HL-60 (cell line): ENCODE data around the gene IL12B.

ENCODE experiments used
- CTCF ChIP-seq: IDR thresholded peaks from one replicate; pipeline ENCODE4 v1.5.1; 2011; ENCODE audit warnings: low read length, control low read depth, inconsistent platforms; ENCODE audit not compliant: insufficient read depth
- GABPA ChIP-seq: IDR thresholded peaks from 2 replicates; pipeline ENCODE4 v1.6.1; 2012; ENCODE audit warnings: low read depth
- POLR2AphosphoS5 ChIP-seq: IDR thresholded peaks from 2 replicates; pipeline ENCODE4 v1.6.1; 2012; ENCODE audit warnings: low read depth

GRCh38 chr5:159359408-159359807 is 29.1 kb upstream of the IL12B start:
- no peak for TF ChIP-seq CTCF
- 0 out of 2 replicates have a peak, but pooled peaks have one; percentile 17 for TF ChIP-seq GABPA
- no peak for TF ChIP-seq POLR2AphosphoS5
